ENCODE data around the gene KCNK18. TPM values are rescaled to one million over a fixed set of nuclear protein-coding genes. Genes with fewer than 3 reads are reported as not detected.

KCNK18 gene
- total RNA-seq, 2 donors from 2014 or later: not detected

GRCh38 chr10:117204316-117204715 lies 7.0 kb downstream of the KCNK18 start:
- Histone ChIP-seq H3K27me3 (ENCODE audit: control insufficient read depth, insufficient read depth, low read length, poor library complexity, severe bottlenecking) (no peaks in the 10 kb centered on the region), H3K4me1 (ENCODE audit: control insufficient read depth, insufficient read depth, low read length) (no peaks in the 10 kb centered on the region), H3K9me3 (ENCODE audit: control insufficient read depth, low read length) (no peaks in the 10 kb centered on the region), H3K36me3 (ENCODE audit: control insufficient read depth, insufficient read depth, low read length) (no peaks in the 10 kb centered on the region), H3K4me3 (ENCODE audit: low read length) (no peak overlapping the region), H3K9ac (ENCODE audit: extremely low read depth, low read length, poor library complexity, severe bottlenecking) (no peak overlapping the region), H3K27ac (ENCODE audit: low read depth, low read length) (no peak overlapping the region)
- no peak for TF ChIP-seq CTCF (conservative IDR thresholded peaks at IDR 0.05)
- Mint-ChIP-seq H3K4me3 (no peak overlapping the region), H3K4me1 (no peaks in the 10 kb centered on the region), H3K9me3 (no peaks in the 10 kb centered on the region), H3K36me3 (ENCODE audit: low read depth) (no peaks in the 10 kb centered on the region), H3K27me3 (ENCODE audit: insufficient read depth) (peaks cover 11% of the 10 kb centered on the region), H3K27ac (no peak overlapping the region)
- no peak for DNase-seq
- 20 to 35% methylated on average over 2 of the region's 2 CpGs for WGBS, 2 experiments (ENCODE audit: insufficient coverage in 1 of 2, insufficient read length in 1 of 2)

- Histone ChIP-seq H3K27ac (ENCODE audit: low read depth, low read length) (no peak overlapping the region), H3K4me1 (ENCODE audit: control insufficient read depth, insufficient read depth, low read length) (no peaks in the 10 kb centered on the region), H3K27me3 (ENCODE audit: control insufficient read depth, insufficient read depth, low read length, poor library complexity, severe bottlenecking) (peaks cover 29% of the 10 kb centered on the region), H3K36me3 (ENCODE audit: control insufficient read depth, insufficient read depth, low read length) (no peaks in the 10 kb centered on the region), H3K4me3 (ENCODE audit: low read length) (no peak overlapping the region), H3K9me3 (ENCODE audit: control insufficient read depth, low read length) (peaks cover 28% of the 10 kb centered on the region), H3K9ac (ENCODE audit: extremely low read depth, low read length, poor library complexity, severe bottlenecking) (no peak overlapping the region)
- H3K36me3 Mint-ChIP-seq (ENCODE audit: low read depth): no peaks in the 10 kb centered on the region
- H3K4me3 Mint-ChIP-seq: no peak overlapping the region
- DNase-seq: no peak
- peaks cover 12% of the 10 kb centered on the region for H3K4me1 Mint-ChIP-seq
- H3K9me3 Mint-ChIP-seq: peaks cover 15% of the 10 kb centered on the region
- H3K27me3 Mint-ChIP-seq (ENCODE audit: insufficient read depth): peaks cover 71% of the 10 kb centered on the region
- H3K27ac Mint-ChIP-seq: no peak overlapping the region
- 86 to 94% methylated on average over 1 of the region's 1 CpG for WGBS, 2 experiments (ENCODE audit: insufficient coverage in 1 of 2, insufficient read length in 1 of 2)
- TF ChIP-seq CTCF (conservative IDR thresholded peaks at IDR 0.05): no peak
Observed at GRCh38 chr10:117212176-117212575, 14.9 kb downstream of the KCNK18 start.

- Mint-ChIP-seq H3K27me3 (ENCODE audit: insufficient read depth) (peaks cover 81% of the 10 kb centered on the region), H3K36me3 (ENCODE audit: low read depth) (no peaks in the 10 kb centered on the region), H3K4me3 (no peak overlapping the region), H3K27ac (no peak overlapping the region), H3K9me3 (peaks cover 15% of the 10 kb centered on the region), H3K4me1 (peaks cover 12% of the 10 kb centered on the region)
- peaks cover 44% of the 10 kb centered on the region for H3K27me3 ChIP-seq (ENCODE audit: control insufficient read depth, insufficient read depth, low read length, poor library complexity, severe bottlenecking)
- no peak overlapping the region for H3K9ac ChIP-seq (ENCODE audit: extremely low read depth, low read length, poor library complexity, severe bottlenecking)
- H3K4me3 ChIP-seq (ENCODE audit: low read length): no peak overlapping the region
- 77 to 91% methylated on average over 1 of the region's 1 CpG for WGBS, 2 experiments (ENCODE audit: insufficient coverage in 1 of 2, insufficient read length in 1 of 2)
- TF ChIP-seq CTCF (conservative IDR thresholded peaks at IDR 0.05): no peak
- H3K4me1 ChIP-seq (ENCODE audit: control insufficient read depth, insufficient read depth, low read length): no peaks in the 10 kb centered on the region
- DNase-seq: no peak
- peaks cover 28% of the 10 kb centered on the region for H3K9me3 ChIP-seq (ENCODE audit: control insufficient read depth, low read length)
- H3K27ac ChIP-seq (ENCODE audit: low read depth, low read length): no peak overlapping the region
- no peaks in the 10 kb centered on the region for H3K36me3 ChIP-seq (ENCODE audit: control insufficient read depth, insufficient read depth, low read length)
Observed at GRCh38 chr10:117214401-117214800, 17.1 kb downstream of the KCNK18 start.
